K562 (cell line): Measurements from ENCODE around the gene H2AZ2.
"Not testable (repeated sequence)": the region's sequence is repeated elsewhere in the genome, so short reads cannot be mapped to it uniquely, and the experiment has no call there.

Experiments used
- CTCF ChIP-seq, 3 experiments: IDR thresholded peaks in 2 of 3; conservative IDR thresholded peaks in 1 of 3; 2 replicates each; pipeline ENCODE4 v1.5.1; 2011 to 2012; ENCODE audit warnings: low read length in 3 of 3, mild to moderate bottlenecking in 3 of 3, control low read depth in 2 of 3, improper control_type of control experiment in 1 of 3, inconsistent platforms in 1 of 3, low read depth in 1 of 3, mixed read lengths in 1 of 3, moderate library complexity in 1 of 3; ENCODE audit not compliant: insufficient read depth in 2 of 3
- MYC ChIP-seq, 2 experiments: fragments of 250-450 bp in 1 of 2; sonication (Bioruptor Pico) in 1 of 2; IDR thresholded peaks; 2 replicates each; pipeline versions ENCODE4 v1.5.1 to v1.6.1; 2012 to 2021; ENCODE audit warnings: low read depth in 2 of 2, borderline replicate concordance in 1 of 2, improper control_type of control experiment in 1 of 2, low read length in 1 of 2, mild to moderate bottlenecking in 1 of 2, moderate library complexity in 1 of 2
- POLR2AphosphoS5 ChIP-seq: IDR thresholded peaks from 2 replicates; pipeline ENCODE4 v1.6.1; 2011; ENCODE audit warnings: mild to moderate bottlenecking, low read depth, low read length, moderate library complexity; ENCODE audit not compliant: control insufficient read depth, insufficient read depth
- SRSF1 ChIP-seq: fragments of 200-400 bp; formaldehyde crosslinking; IDR thresholded peaks from 2 replicates; pipeline ENCODE4 v1.6.1; 2017; ENCODE audit warnings: mild to moderate bottlenecking, low read depth, low read length, moderate library complexity
- STAG1 ChIP-seq: sonication (generic); formaldehyde crosslinking; IDR thresholded peaks from 2 replicates; pipeline ENCODE4 v1.5.0; 2020; ENCODE audit warnings: missing genetic modification reagents, borderline replicate concordance
- TFE3 ChIP-seq: fragments of 450-650 bp; formaldehyde crosslinking; IDR thresholded peaks from 2 replicates; pipeline ENCODE4 v1.4.0; 2020; ENCODE audit warnings: mild to moderate bottlenecking, mixed read lengths
- ZBTB11 ChIP-seq, 3 experiments: fragments of 200-800 bp in 1 of 3; fragments of 250-450 bp in 1 of 3; fragments of 450-650 bp in 1 of 3; sonication (Bioruptor Pico) in 1 of 3; sonication (Bioruptor generic) in 1 of 3; formaldehyde crosslinking in 1 of 3; IDR thresholded peaks; 2 replicates each; pipeline versions ENCODE4 v1.6.1 to v1.8.0; 2016 to 2022; ENCODE audit warnings: mild to moderate bottlenecking in 2 of 3, missing genetic modification characterization in 2 of 3, missing compliant biosample characterization in 1 of 3, moderate library complexity in 1 of 3
- ZHX1 ChIP-seq: fragments of 150-350 bp; conservative IDR thresholded peaks from 2 replicates; pipeline ENCODE4 v1.6.1; 2014; ENCODE audit warnings: low read length

- not testable (repeated sequence) for TF ChIP-seq MYC (IDR thresholded peaks at IDR 0.05; ENCODE audit: low read depth, low read length); MYC (CRISPR knock-in tag; IDR thresholded peaks at IDR 0.05; ENCODE audit: borderline replicate concordance, low read depth); ZBTB11 (CRISPR knock-in tag; IDR thresholded peaks at IDR 0.05); SRSF1; TFE3 (CRISPR knock-in tag); STAG1; CTCF (IDR thresholded peaks at IDR 0.05 in 2 of 3, conservative IDR thresholded peaks at IDR 0.05 in 1 of 3; ENCODE audit: insufficient read depth in 2 of 3, low read depth in 1 of 3, low read length in 3 of 3); POLR2AphosphoS5; ZHX1
These were observed 22.4 kb upstream of the H2AZ2 start for GRCh38 chr7:44870336-44870735.
